ENCODE data around the gene FUT2. TPM values are rescaled to one million over a fixed set of nuclear protein-coding genes. Genes with fewer than 3 reads are reported as not detected.

Gene FUT2
- total RNA-seq, 1 experiment from 2014 or later = not detected

DNA sequence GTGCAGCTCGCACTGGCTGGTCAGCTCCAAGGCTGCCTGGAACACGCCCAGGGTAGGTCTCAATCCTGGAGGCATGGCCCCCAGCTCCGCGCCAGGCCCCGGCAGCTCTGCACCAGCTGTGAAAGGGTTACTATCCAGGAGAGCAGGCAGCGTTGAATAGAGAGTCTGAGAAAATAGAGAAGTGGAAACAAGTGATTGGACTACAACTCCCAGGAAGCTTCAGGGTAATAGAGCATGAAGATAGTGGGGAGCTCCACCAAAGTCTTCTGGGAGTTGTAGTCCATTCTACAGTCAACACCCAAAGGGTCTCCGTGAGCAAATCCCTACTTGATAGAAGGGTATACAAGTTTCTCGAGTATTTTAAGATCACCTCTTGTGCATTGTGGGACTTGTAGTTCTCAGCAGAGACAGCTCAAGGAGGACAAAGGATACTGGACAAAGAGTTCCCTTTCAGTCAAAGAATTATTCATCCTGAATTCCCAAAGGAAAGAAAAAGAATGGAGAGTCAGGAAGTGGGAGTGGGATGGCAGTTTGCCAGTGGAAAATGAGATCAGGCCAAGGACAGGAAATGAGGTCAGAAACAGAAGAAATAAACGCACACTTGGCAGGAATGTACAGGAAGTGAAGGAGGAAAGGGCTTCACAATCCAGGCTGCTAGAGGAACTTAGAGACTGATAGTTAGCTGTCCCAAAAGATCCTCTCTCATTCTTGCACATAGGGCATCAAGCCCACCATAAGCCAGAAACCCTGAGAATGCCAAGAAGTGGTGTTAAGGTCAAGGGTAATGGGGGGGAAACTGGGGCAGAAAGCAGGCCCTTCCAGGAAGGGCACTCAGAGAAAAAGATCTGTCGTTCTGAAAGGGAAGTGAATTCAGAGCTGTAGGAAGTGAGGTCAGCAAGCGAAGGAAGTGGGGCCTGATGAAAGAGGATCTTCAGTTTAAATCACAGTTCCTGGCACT, 29.3 kb downstream of the FUT2 start:
- peak; percentile 89 for DNase-seq (ENCODE audit: low read depth)

- no peak for DNase-seq (ENCODE audit: low read depth)
Measured at GRCh38 chr19:48726556-48726955, 30.8 kb downstream of the FUT2 start.

DNA sequence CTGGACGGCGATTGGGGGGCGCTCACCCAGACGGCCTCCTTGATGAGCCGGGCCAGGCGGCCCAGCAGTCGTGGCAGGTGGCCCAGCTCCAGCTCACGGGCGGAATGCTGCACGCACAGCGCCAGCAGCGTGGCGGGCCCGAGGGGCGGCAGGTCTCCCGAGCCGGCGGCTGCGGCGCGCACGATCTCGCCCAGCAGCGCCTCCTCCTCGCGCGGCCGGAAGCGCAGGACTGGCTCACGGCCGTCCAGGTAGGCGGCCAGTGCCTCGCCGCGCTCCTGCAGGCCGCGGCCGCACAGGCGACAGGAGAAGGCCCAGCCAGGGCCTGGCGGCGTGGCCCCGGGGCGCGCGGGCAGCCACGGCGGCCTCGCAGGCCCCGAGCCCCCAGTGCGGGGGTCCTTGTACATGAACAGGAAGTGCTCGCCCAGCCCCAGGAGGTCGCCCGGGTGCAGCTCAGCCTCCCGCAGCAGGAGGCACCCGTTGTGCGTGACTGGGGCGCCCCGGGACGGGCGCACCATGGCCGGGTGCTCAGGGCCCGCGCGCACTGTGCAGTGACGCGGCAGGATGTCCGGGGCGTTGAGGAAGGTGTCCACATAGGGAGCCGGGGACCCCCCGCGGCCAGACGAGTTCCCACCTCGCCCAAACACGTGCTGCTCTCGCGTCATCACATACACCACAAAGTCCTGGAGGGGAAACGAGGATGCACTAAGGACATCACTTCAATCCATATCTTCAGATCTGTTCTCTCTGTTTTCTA, 33.3 kb downstream of the FUT2 start:
- DNase-seq (ENCODE audit: low read depth) = no peak

- no peak for DNase-seq (ENCODE audit: low read depth)
Measured at GRCh38 chr19:48731452-48731851, 35.7 kb downstream of the FUT2 start.

- DNase-seq (ENCODE audit: low read depth) = no peak
Measured at GRCh38 chr19:48734625-48735024, 38.9 kb downstream of the FUT2 start.

- DNase-seq (ENCODE audit: low read depth) = no peak
Measured at GRCh38 chr19:48735031-48735615, 39.4 kb downstream of the FUT2 start.

- DNase-seq (ENCODE audit: low read depth) = no peak
Measured at GRCh38 chr19:48737360-48737998, 41.7 kb downstream of the FUT2 start.

GRCh38 chr19:48738557-48739403, 43.0 kb downstream of the FUT2 start:
- peak; percentile 25 for DNase-seq (ENCODE audit: low read depth)

DNA sequence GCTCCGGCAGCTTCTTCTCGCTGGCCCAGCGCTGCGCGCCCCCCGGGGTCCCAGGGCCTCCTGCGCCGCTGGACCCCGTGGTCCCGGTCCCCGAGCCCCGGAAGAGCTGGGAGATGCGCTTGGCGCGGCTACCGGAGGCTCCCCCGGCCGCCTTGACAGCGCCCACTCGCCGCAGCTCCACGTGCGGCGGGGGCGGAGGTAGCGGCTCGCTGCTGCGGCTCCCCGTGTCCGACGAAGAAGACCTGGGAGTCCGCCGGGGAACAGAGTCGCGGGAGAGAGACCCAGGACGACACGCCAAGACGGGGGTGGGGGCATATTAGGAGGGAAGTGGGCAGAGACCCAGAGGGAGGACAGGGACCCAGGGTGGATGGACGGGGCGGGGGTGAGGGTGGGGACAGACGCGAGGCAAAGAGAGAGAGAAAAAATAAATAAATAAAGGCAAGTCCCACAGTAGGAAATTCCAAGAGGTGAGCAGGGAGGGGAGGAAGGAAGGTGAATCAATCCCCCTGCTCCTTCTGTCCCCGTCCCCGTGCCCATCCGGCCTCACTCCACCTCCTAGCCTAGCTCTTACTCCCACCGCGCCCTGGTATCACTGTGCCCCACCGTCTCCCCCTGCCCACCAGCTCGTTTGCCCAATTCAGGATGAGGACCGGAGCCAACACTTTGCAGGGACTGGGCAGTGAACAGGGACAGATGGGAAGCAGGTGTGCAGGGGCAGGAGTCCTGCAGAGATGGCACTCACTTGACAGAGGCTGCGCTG, 43.8 kb downstream of the FUT2 start:
- DNase-seq (ENCODE audit: low read depth) = no peak

GRCh38 chr19:48740164-48740972, 44.6 kb downstream of the FUT2 start, which contains the start of gene RASIP1:
Gene RASIP1, minus strand, starts transcription at chr19:48740610. Its CDS starts 328 bp downstream, at chr19:48740282.
- DNase-seq (ENCODE audit: low read depth) = no peak

DNA sequence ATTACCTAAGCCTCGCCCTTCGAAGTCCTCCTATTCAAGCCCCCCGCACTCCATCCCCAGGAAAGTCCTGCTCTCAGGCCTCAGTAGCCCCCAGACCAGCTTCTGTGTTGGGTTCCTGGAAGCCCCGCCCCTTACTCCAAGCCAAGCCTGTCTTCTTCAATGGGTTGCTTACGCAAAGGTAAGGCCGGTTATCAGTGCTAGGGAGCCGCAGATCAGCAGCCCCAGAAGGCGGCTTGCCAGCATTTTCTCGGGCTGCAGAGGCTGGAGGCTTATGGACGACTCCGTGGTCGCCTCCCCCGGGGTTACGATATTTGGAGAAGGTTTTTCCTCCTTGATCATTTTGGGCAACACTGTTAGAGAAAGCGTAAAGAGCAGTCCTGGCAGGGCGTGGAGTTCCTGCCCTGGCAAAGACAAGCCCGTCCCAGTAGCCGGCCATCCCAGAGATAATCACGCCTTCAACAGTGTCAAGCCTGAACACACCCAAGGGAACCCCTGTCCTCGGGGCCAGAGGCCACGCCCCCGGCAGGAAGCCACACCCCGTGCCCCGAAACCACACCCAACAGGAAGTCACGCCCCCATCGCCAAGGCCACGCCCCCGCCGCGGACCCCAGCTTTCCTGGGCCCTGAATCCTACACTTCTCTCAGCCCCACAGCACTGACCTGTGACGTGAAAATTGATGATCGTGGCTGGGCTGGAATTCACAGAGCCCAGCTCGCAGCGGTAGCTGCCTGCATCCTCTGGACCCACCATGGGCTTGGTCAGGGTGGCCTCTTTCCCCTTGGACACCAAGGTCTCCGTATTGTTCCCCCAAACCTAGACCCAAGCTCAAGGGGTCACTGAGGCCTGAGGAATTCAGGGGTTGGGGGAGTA, 45.6 kb downstream of the FUT2 start:
- no peak for DNase-seq (ENCODE audit: low read depth)

DNA sequence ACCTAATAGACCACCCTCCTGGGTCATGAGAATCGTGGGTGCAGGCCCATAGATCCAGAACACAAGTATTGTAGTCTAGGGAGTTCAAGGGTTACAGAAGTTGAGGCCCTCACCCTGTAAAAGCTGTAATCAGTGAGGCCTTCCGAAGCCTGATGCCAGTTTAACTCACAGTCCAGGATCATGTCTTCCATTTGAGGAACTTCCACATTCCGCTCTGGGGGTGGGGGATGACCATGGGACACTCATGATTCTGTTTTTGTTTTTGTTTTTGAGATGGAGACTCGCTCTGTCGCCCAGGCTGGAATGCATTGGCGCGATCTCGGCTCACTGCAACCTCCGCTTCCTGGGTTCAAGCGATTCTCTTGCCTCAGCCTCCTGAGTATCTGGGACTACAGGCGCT, 46.3 kb downstream of the FUT2 start:
- DNase-seq (ENCODE audit: low read depth) = no peak

- DNase-seq (ENCODE audit: low read depth) = peak; percentile 46
Measured at GRCh38 chr19:48745208-48745995, 49.6 kb downstream of the FUT2 start.

DNA sequence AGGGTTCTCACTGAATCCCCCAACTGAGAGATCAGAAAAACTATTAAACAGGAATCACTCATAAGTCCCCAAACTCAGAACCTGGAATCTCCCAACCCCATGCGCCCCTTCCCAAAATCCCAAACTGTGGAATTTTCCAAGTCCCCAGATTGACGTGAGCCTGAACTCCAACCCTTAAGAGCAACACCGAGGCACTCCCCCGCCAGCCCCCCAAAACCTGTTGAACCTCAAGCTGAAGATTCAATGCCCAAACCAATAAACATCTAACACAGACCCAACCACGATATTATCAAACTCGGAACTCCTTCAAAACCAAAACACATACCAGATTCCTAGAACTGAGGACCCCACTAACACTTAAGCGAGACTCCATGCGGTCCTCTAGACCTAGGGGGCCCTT, 50.3 kb downstream of the FUT2 start:
- no peak for DNase-seq (ENCODE audit: low read depth)

DNA sequence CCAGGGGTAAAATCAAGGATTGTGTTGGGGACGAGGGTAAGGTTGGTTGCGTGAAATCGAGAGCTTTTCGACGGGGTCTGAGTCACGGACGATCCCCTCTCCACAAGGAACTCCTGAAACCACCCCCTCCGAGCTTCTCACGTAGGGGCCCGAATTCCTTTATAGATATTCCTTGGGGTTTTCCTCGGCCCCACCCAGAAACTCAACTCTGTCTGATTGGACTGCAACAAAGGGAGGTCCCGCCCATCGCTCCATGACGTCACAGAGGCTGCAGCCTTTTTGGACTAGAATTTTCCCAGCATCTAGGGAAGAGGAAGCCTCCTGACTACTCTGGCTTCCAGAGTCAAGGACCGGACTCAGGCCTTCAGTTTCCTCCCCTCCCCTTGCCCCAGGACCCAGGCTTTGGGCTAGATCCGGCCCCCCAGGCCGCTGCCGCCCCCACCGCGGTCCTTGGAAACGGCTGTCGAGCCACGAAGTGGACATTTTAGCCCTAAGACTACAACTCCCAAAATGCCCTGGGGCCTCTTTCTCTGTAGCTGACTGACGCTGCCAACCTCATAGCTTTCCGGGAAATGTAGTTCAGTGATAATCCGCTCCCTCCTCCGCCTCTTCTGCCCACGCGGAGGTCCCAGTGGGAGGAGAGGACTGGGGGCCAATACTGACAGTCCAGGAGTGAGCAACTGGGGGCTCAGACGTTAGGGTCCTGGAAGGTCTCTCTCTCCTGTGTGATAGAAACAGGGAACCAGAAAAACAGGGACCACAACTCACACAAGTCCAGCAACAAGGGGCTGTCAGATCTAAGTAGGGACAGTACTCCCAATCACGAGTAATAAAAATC, 51.2 kb downstream of the FUT2 start, which contains the start of gene IZUMO1:
TSS of gene IZUMO1 (minus strand) at position 172 of the 838 bp plus-strand sequence. CDS start 1,050 bp downstream, outside the sequence.
- DNase-seq (ENCODE audit: low read depth) = peak; percentile 44

All from HT1080 (cell line).